ENCODE measurements around the gene VHLL.

DNA sequence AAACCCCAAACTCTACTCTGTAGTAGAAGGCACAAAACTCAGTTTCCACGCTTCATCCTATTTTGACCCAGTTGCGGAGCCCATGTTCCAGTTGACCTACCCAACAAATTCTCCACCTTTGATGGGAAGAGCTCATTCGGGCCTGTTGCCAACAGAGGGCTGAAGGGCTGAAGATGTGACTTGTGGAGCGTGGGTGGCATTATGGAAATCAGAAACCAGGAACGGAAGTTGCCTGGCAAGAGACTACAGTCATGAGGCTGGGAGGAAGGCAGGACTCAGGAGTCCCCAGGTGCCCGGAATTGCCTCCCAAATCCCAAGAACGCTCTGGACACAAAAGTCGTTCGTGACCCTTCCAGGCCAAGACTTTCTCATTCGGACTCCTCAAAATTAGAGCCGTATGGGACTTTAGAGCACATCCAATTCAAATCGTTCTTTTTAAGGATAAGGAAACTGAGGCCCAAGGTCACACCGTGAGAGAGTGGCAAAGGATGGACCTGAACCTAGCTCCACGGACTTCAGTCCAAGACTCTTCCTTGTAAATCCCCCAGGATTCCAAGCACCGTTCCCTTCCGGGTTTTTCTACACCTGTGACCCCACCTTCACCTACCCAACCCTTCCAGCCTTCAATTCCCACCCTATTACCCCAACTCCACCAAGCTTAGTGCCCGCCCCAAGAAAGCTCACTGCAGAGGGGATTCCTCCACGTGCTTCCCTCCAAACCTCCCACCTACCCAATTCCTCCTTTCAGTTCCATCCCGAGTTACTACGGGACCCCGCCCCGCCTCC lies 17.2 kb downstream of the VHLL start:
- TF ChIP-seq, protein P1, sequence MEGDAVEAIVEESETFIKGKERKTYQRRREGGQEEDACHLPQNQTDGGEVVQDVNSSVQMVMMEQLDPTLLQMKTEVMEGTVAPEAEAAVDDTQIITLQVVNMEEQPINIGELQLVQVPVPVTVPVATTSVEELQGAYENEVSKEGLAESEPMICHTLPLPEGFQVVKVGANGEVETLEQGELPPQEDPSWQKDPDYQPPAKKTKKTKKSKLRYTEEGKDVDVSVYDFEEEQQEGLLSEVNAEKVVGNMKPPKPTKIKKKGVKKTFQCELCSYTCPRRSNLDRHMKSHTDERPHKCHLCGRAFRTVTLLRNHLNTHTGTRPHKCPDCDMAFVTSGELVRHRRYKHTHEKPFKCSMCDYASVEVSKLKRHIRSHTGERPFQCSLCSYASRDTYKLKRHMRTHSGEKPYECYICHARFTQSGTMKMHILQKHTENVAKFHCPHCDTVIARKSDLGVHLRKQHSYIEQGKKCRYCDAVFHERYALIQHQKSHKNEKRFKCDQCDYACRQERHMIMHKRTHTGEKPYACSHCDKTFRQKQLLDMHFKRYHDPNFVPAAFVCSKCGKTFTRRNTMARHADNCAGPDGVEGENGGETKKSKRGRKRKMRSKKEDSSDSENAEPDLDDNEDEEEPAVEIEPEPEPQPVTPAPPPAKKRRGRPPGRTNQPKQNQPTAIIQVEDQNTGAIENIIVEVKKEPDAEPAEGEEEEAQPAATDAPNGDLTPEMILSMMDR (IDR thresholded peaks at IDR 0.05; ENCODE audit: insufficient read depth, low read length, poor library complexity, severe bottlenecking): no peak
- no peak for TF ChIP-seq EZH2phosphoT487 (conservative IDR thresholded peaks at IDR 0.05; ENCODE audit: low read length)

Measured in SU-DHL-6 (cell line).